Nephron (organoid): ENCODE measurements around the gene PRKCH.

Experiments used
- H3K27ac Mint-ChIP-seq, 3 experiments: 2 replicates each; pipeline ENCODE4 v1.8.0; 2020; ENCODE audit warnings: mixed read lengths in 3 of 3, mild to moderate bottlenecking in 2 of 3, moderate library complexity in 1 of 3
- H3K27me3 Mint-ChIP-seq: 2 replicates; pipeline ENCODE4 v1.8.0; 2021; ENCODE audit warnings: low read depth, mild to moderate bottlenecking, moderate library complexity, mixed read lengths
- H3K36me3 Mint-ChIP-seq: 2 replicates; pipeline ENCODE4 v1.8.0; 2020; ENCODE audit warnings: low read depth, mixed read lengths
- H3K4me1 Mint-ChIP-seq: 2 replicates; pipeline ENCODE4 v1.8.0; 2020; ENCODE audit warnings: mixed read lengths
- H3K4me3 Mint-ChIP-seq, 3 experiments: 2 replicates each; pipeline ENCODE4 v1.8.0; 2020; ENCODE audit warnings: mild to moderate bottlenecking in 3 of 3, mixed read lengths in 3 of 3, moderate library complexity in 2 of 3
- H3K9me3 Mint-ChIP-seq: 2 replicates; pipeline ENCODE4 v1.8.0; 2020; ENCODE audit warnings: mixed read lengths
- CTCF ChIP-seq, 3 experiments: fragments of 200-600 bp; sonication (generic); IDR thresholded peaks; one replicate each; pipeline ENCODE4 v1.5.0; 2021; ENCODE audit warnings: antibody characterized with exemption in 3 of 3; ENCODE audit not compliant: unreplicated experiment in 3 of 3

PRKCH gene

GRCh38 chr14:61552241-61552640, 230.9 kb downstream of the PRKCH start:
- Mint-ChIP-seq H3K4me1 (peaks cover 31% of the 10 kb centered on the region), H3K9me3 (peaks cover under 1% of the 10 kb centered on the region), H3K4me3 (no peak overlapping the region), H3K27me3 (no peaks in the 10 kb centered on the region), H3K27ac (no peak overlapping the region), H3K36me3 (no peaks in the 10 kb centered on the region)
- no peak for TF ChIP-seq CTCF (IDR thresholded peaks at IDR 0.05; ENCODE audit: unreplicated experiment in 3 of 3)

GRCh38 chr14:61553730-61554641, 232.6 kb downstream of the PRKCH start:
- H3K4me3 Mint-ChIP-seq: no peak overlapping the region
- peaks cover 2% of the 10 kb centered on the region for H3K9me3 Mint-ChIP-seq
- H3K27ac Mint-ChIP-seq: peak overlapping the region in 2 of 3 experiments; percentile 5 to 19
- no peak for TF ChIP-seq CTCF (IDR thresholded peaks at IDR 0.05; ENCODE audit: unreplicated experiment in 3 of 3)
- H3K27me3 Mint-ChIP-seq: peaks cover 4% of the 10 kb centered on the region
- peaks cover 32% of the 10 kb centered on the region for H3K4me1 Mint-ChIP-seq
- no peaks in the 10 kb centered on the region for H3K36me3 Mint-ChIP-seq

DNA sequence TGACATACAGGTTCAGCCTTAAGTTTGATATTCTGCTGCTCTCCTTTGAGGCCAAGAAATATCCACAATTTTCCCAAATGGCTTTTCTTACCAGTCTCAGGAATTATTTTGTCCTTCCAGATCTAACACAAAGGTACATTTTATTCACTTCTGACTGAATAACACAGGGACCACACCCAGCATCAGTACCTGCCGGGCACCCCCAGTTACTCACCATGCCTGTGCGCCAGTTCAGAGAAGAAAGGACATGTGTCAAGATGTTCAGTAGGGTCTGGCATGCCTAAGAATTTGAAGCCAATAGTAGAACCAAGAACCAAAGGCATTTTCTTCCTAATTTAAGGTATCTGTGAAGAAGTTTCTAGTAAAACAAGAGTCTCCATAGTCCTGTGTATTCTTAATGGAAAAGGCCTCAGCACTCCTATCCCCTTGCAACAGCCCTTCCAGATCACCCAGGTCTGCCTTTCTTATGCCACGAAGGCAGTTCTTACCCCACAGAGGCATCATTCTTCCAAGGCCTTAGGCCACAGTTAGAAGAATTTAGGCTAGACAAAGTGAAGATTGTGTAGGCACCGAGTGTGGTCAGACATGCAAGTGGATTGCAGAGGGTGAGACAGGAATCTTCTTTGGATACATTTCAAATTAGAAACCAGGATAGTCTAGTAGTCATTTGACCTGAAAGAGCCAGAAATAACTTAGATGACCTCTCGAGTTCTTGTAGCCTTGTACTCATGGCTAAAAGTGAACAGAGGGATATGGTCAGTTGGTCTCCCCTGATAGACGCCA, 233.9 kb downstream of the PRKCH start:
- no peak for TF ChIP-seq CTCF (IDR thresholded peaks at IDR 0.05; ENCODE audit: unreplicated experiment in 3 of 3)
- H3K27ac Mint-ChIP-seq: no peak overlapping the region
- no peak overlapping the region for H3K4me3 Mint-ChIP-seq
- peaks cover 4% of the 10 kb centered on the region for H3K27me3 Mint-ChIP-seq
- peaks cover 2% of the 10 kb centered on the region for H3K9me3 Mint-ChIP-seq
- H3K36me3 Mint-ChIP-seq: no peaks in the 10 kb centered on the region
- H3K4me1 Mint-ChIP-seq: peaks cover 37% of the 10 kb centered on the region

DNA sequence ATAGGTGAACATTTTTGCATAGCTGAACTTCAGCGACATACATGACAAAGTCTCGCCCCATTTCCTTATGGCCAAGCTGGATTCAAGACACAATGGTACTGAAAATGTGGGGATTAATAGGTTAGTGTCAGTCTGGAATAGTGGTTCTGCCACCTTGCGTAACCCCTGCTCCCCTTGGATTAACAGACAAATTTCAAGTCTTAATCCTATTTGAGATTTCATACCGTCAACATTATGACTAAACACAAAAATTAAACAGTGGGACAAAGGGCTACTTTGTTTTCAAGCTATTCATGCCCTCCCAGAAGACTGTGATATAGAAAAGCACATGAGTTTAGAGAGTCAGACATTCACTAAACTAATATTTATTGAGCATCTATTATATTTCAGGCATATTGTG, 235.1 kb downstream of the PRKCH start:
- H3K4me3 Mint-ChIP-seq: no peak overlapping the region
- no peak overlapping the region for H3K27ac Mint-ChIP-seq
- no peak for TF ChIP-seq CTCF (IDR thresholded peaks at IDR 0.05; ENCODE audit: unreplicated experiment in 3 of 3)
- no peaks in the 10 kb centered on the region for H3K36me3 Mint-ChIP-seq
- H3K27me3 Mint-ChIP-seq: peaks cover 4% of the 10 kb centered on the region
- peaks cover 2% of the 10 kb centered on the region for H3K9me3 Mint-ChIP-seq
- peaks cover 49% of the 10 kb centered on the region for H3K4me1 Mint-ChIP-seq

DNA sequence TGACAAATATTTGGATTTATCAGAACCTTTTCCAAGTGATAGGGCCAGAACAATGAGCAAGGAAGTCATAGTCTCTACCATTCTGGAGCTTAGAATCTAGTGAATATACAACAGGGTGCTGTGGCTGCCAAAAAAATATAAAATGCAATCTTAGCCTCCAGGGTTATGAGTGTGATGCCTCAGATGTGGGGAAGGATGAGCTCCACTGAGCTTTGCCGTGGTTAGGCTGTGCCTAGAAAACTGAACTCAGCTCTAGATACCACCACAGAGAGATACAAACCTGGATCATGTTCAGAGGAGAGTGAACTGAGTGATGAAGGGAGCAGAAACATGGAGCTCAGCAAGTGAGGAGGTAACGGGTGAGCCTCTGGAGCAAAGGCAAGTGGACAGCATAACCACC, 235.9 kb downstream of the PRKCH start:
- H3K27ac Mint-ChIP-seq: peak overlapping the region in 2 of 3 experiments; percentile 18 to 19
- H3K27me3 Mint-ChIP-seq: peaks cover 4% of the 10 kb centered on the region
- H3K4me1 Mint-ChIP-seq: peaks cover 57% of the 10 kb centered on the region
- peaks cover 2% of the 10 kb centered on the region for H3K9me3 Mint-ChIP-seq
- H3K4me3 Mint-ChIP-seq: no peak overlapping the region
- TF ChIP-seq CTCF (IDR thresholded peaks at IDR 0.05; ENCODE audit: unreplicated experiment in 3 of 3): no peak
- no peaks in the 10 kb centered on the region for H3K36me3 Mint-ChIP-seq
